Measurements from ENCODE around the gene FAM241A. TPM values are rescaled to one million over a fixed set of nuclear protein-coding genes. Genes with fewer than 3 reads are reported as not detected.
"Not testable (repeated sequence)": the region's sequence is repeated elsewhere in the genome, so short reads cannot be mapped to it uniquely, and the experiment has no call there.

FAM241A gene
- total RNA-seq, 1 donor from 2014 or later = not detected

GRCh38 chr4:112110059-112110425, 35.2 kb upstream of the FAM241A start:
- H3K9me3 Mint-ChIP-seq = no peaks in the 10 kb centered on the region
- Histone ChIP-seq H2AFZ (replicated peaks) (peak overlapping the region; percentile 40), H3K27ac (no peak overlapping the region), H3K27me3 (no peaks in the 10 kb centered on the region), H3K4me2 (no peak overlapping the region), H3K36me3 (no peaks in the 10 kb centered on the region), H3K9ac (no peak overlapping the region), H4K20me1 (ENCODE audit: low read depth) (no peaks in the 10 kb centered on the region), H3K79me2 (ENCODE audit: low read depth) (no peaks in the 10 kb centered on the region), H3K9me3 (ENCODE audit: low read depth) (no peaks in the 10 kb centered on the region), H3K4me1 (no peaks in the 10 kb centered on the region), H3K4me3 (no peak overlapping the region), H3F3A (ENCODE audit: low read depth) (no peaks in the 10 kb centered on the region)
- H3K4me1 Mint-ChIP-seq = no peaks in the 10 kb centered on the region
- no peaks in the 10 kb centered on the region for H3K27me3 Mint-ChIP-seq (ENCODE audit: insufficient read depth, low read depth)
- DNase-seq (ENCODE audit: low spot score) = no peak
- H3K4me3 Mint-ChIP-seq = no peak overlapping the region
- no peaks in the 10 kb centered on the region for H3K36me3 Mint-ChIP-seq
- no peak for TF ChIP-seq EZH2 (IDR thresholded peaks at IDR 0.05)
- TF ChIP-seq CTCF (IDR thresholded peaks at IDR 0.05) = no peak
- no peak for TF ChIP-seq EZH2phosphoT487 (IDR thresholded peaks at IDR 0.05)
- H3K27ac Mint-ChIP-seq = no peak overlapping the region

- no peaks in the 10 kb centered on the region for H3K4me1 Mint-ChIP-seq
- no peak overlapping the region for H3K4me2 ChIP-seq
- H3K27ac Mint-ChIP-seq = no peak overlapping the region
- H3K9me3 Mint-ChIP-seq = no peaks in the 10 kb centered on the region
- no peaks in the 10 kb centered on the region for H3K27me3 Mint-ChIP-seq (ENCODE audit: insufficient read depth, low read depth)
- no peak for DNase-seq (ENCODE audit: low spot score)
- H3K79me2 ChIP-seq (ENCODE audit: low read depth) = no peaks in the 10 kb centered on the region
- no peaks in the 10 kb centered on the region for H3K36me3 ChIP-seq
- no peak overlapping the region for H3K4me3 ChIP-seq
- no peaks in the 10 kb centered on the region for H3K4me1 ChIP-seq
- no peak overlapping the region for H2AFZ ChIP-seq (replicated peaks)
- no peaks in the 10 kb centered on the region for H4K20me1 ChIP-seq (ENCODE audit: low read depth)
- H3K9ac ChIP-seq = no peak overlapping the region
- no peaks in the 10 kb centered on the region for H3F3A ChIP-seq (ENCODE audit: low read depth)
- H3K27ac ChIP-seq = no peak overlapping the region
- H3K4me3 Mint-ChIP-seq = no peak overlapping the region
- H3K36me3 Mint-ChIP-seq = no peaks in the 10 kb centered on the region
- no peak for TF ChIP-seq EZH2 (IDR thresholded peaks at IDR 0.05)
- TF ChIP-seq CTCF (IDR thresholded peaks at IDR 0.05) = no peak
- no peak for TF ChIP-seq EZH2phosphoT487 (IDR thresholded peaks at IDR 0.05)
- no peaks in the 10 kb centered on the region for H3K27me3 ChIP-seq
- H3K9me3 ChIP-seq (ENCODE audit: low read depth) = no peaks in the 10 kb centered on the region
Observed at GRCh38 chr4:112111306-112111705, 33.9 kb upstream of the FAM241A start.

GRCh38 chr4:112112095-112112494, 33.2 kb upstream of the FAM241A start:
- not testable (repeated sequence) for H3F3A ChIP-seq (ENCODE audit: low read depth); H3K4me1 ChIP-seq; H3K27ac ChIP-seq; H3K4me3 Mint-ChIP-seq; H3K9ac ChIP-seq; H3K4me2 ChIP-seq; H3K27me3 Mint-ChIP-seq (ENCODE audit: insufficient read depth, low read depth); H3K36me3 ChIP-seq; DNase-seq (ENCODE audit: low spot score); H3K4me3 ChIP-seq; H3K9me3 Mint-ChIP-seq; H3K36me3 Mint-ChIP-seq; H3K9me3 ChIP-seq (ENCODE audit: low read depth); H3K79me2 ChIP-seq (ENCODE audit: low read depth); H3K27ac Mint-ChIP-seq; H3K27me3 ChIP-seq; H3K4me1 Mint-ChIP-seq; H4K20me1 ChIP-seq (ENCODE audit: low read depth)
- H2AFZ ChIP-seq (replicated peaks) = peak overlapping the region; percentile 53

GRCh38 chr4:112112590-112113170, 32.6 kb upstream of the FAM241A start:
- Histone ChIP-seq H3K4me1 (no peaks in the 10 kb centered on the region), H2AFZ (replicated peaks) (peak overlapping the region; percentile 53), H3K9ac (no peak overlapping the region), H4K20me1 (ENCODE audit: low read depth) (no peaks in the 10 kb centered on the region), H3F3A (ENCODE audit: low read depth) (no peaks in the 10 kb centered on the region), H3K27ac (no peak overlapping the region), H3K4me2 (no peak overlapping the region), H3K9me3 (ENCODE audit: low read depth) (no peaks in the 10 kb centered on the region), H3K4me3 (no peak overlapping the region), H3K27me3 (no peaks in the 10 kb centered on the region), H3K79me2 (ENCODE audit: low read depth) (no peaks in the 10 kb centered on the region), H3K36me3 (no peaks in the 10 kb centered on the region)
- no peak overlapping the region for H3K27ac Mint-ChIP-seq
- H3K36me3 Mint-ChIP-seq = no peaks in the 10 kb centered on the region
- H3K4me1 Mint-ChIP-seq = no peaks in the 10 kb centered on the region
- H3K9me3 Mint-ChIP-seq = no peaks in the 10 kb centered on the region
- no peak for TF ChIP-seq CTCF (IDR thresholded peaks at IDR 0.05)
- TF ChIP-seq EZH2 (IDR thresholded peaks at IDR 0.05) = no peak
- TF ChIP-seq EZH2phosphoT487 (IDR thresholded peaks at IDR 0.05) = no peak
- no peak for DNase-seq (ENCODE audit: low spot score)
- H3K27me3 Mint-ChIP-seq (ENCODE audit: insufficient read depth, low read depth) = no peaks in the 10 kb centered on the region
- H3K4me3 Mint-ChIP-seq = no peak overlapping the region

All from neural progenitor cell (in vitro differentiated cells).